Mononuclear cell (primary cell): ENCODE measurements around the gene KRTAP5-11. TPM values are rescaled to one million over a fixed set of nuclear protein-coding genes. Genes with fewer than 3 reads are reported as not detected.
"Not testable (repeated sequence)": the region's sequence is repeated elsewhere in the genome, so short reads cannot be mapped to it uniquely, and the experiment has no call there.

ENCODE experiments used
- H3K27me3 ChIP-seq: 2 replicates; pipeline ENCODE4 v1.6.0; 2011; ENCODE audit warnings: low read length, control low read depth; ENCODE audit not compliant: insufficient read depth
- H3K4me1 ChIP-seq: 2 replicates; pipeline ENCODE4 v1.5.1; 2011; ENCODE audit warnings: mild to moderate bottlenecking, low read length, control low read depth; ENCODE audit not compliant: insufficient read depth
- H3K4me3 ChIP-seq: 2 replicates; pipeline ENCODE4 v1.5.1; 2011; ENCODE audit warnings: mild to moderate bottlenecking, low read length, moderate library complexity
- H3K9me3 ChIP-seq: 2 replicates; pipeline ENCODE4 v1.5.1; 2011; ENCODE audit warnings: low read depth, mild to moderate bottlenecking, control low read depth, low read length
- total RNA-seq: library from RNA; depleted of rRNA; stranded (reverse); fragments of >200 nt; gene quantifications from one replicate; pipeline ENCODE4 v1.2.3, GENCODE V29; 2012

Gene KRTAP5-11
- total RNA-seq, 1 donor: not detected

- not testable (repeated sequence) for H3K9me3 ChIP-seq, H3K27me3 ChIP-seq, H3K4me1 ChIP-seq, H3K4me3 ChIP-seq
Observed at GRCh38 chr11:71571101-71571850, 11.4 kb downstream of the KRTAP5-11 start.

GRCh38 chr11:71568704-71569349 lies 13.8 kb downstream of the KRTAP5-11 start:
- Histone ChIP-seq H3K4me3 (no peak overlapping the region), H3K27me3 (no peaks in the 10 kb centered on the region), H3K4me1 (no peaks in the 10 kb centered on the region), H3K9me3 (no peaks in the 10 kb centered on the region)

GRCh38 chr11:71567633-71568032 lies 15.0 kb downstream of the KRTAP5-11 start:
- H3K9me3 ChIP-seq, H3K27me3 ChIP-seq, H3K4me1 ChIP-seq, H3K4me3 ChIP-seq: not testable (repeated sequence)

- not testable (repeated sequence) for H3K4me3 ChIP-seq, H3K4me1 ChIP-seq, H3K9me3 ChIP-seq
Observed at GRCh38 chr11:71566626-71567599, 15.8 kb downstream of the KRTAP5-11 start.

GRCh38 chr11:71566081-71566620 lies 16.5 kb downstream of the KRTAP5-11 start:
- Histone ChIP-seq H3K9me3 (no peaks in the 10 kb centered on the region), H3K27me3 (no peaks in the 10 kb centered on the region), H3K4me3 (no peak overlapping the region), H3K4me1 (no peaks in the 10 kb centered on the region)

More at GRCh38 chr11:71566626-71567599, 15.8 kb downstream of the KRTAP5-11 start:
- H3K27me3 ChIP-seq: not testable (repeated sequence)

GRCh38 chr11:71565263-71565662 lies 17.4 kb downstream of the KRTAP5-11 start, which contains the start of gene KRTAP5-10:
TSS of gene KRTAP5-10 (plus strand) at chr11:71565563. CDS start at chr11:71565588, 25 bp downstream.
- Histone ChIP-seq H3K9me3 (no peaks in the 10 kb centered on the region), H3K27me3 (no peaks in the 10 kb centered on the region), H3K4me1 (no peaks in the 10 kb centered on the region), H3K4me3 (no peak within 1 kb of the TSS)

GRCh38 chr11:71564430-71564829 lies 18.2 kb downstream of the KRTAP5-11 start:
- Histone ChIP-seq H3K4me1 (no peaks in the 10 kb centered on the region), H3K9me3 (no peaks in the 10 kb centered on the region), H3K4me3 (no peak overlapping the region), H3K27me3 (no peaks in the 10 kb centered on the region)

GRCh38 chr11:71563406-71563805 lies 19.3 kb downstream of the KRTAP5-11 start:
- no peaks in the 10 kb centered on the region for H3K27me3 ChIP-seq
- no peaks in the 10 kb centered on the region for H3K4me1 ChIP-seq
- H3K9me3 ChIP-seq: no peaks in the 10 kb centered on the region
- no peak overlapping the region for H3K4me3 ChIP-seq

GRCh38 chr11:71562120-71562519 lies 20.6 kb downstream of the KRTAP5-11 start:
- Histone ChIP-seq H3K4me1 (no peaks in the 10 kb centered on the region), H3K27me3 (no peaks in the 10 kb centered on the region), H3K4me3 (no peak overlapping the region), H3K9me3 (no peaks in the 10 kb centered on the region)

GRCh38 chr11:71558996-71559395 lies 23.7 kb downstream of the KRTAP5-11 start:
- no peaks in the 10 kb centered on the region for H3K27me3 ChIP-seq
- no peaks in the 10 kb centered on the region for H3K4me1 ChIP-seq
- H3K4me3 ChIP-seq: no peak overlapping the region
- H3K9me3 ChIP-seq: no peaks in the 10 kb centered on the region

GRCh38 chr11:71557257-71557656 lies 25.4 kb downstream of the KRTAP5-11 start:
- Histone ChIP-seq H3K4me1 (no peaks in the 10 kb centered on the region), H3K27me3 (no peaks in the 10 kb centered on the region), H3K4me3 (no peak overlapping the region), H3K9me3 (no peaks in the 10 kb centered on the region)

- Histone ChIP-seq H3K4me1 (no peaks in the 10 kb centered on the region), H3K4me3 (no peak overlapping the region), H3K9me3 (no peaks in the 10 kb centered on the region)
Observed at GRCh38 chr11:71556018-71556417, 26.7 kb downstream of the KRTAP5-11 start.

GRCh38 chr11:71555508-71555907 lies 27.2 kb downstream of the KRTAP5-11 start:
- no peak overlapping the region for H3K4me3 ChIP-seq
- no peaks in the 10 kb centered on the region for H3K4me1 ChIP-seq
- no peaks in the 10 kb centered on the region for H3K27me3 ChIP-seq
- H3K9me3 ChIP-seq: no peaks in the 10 kb centered on the region

More at GRCh38 chr11:71556018-71556417, 26.7 kb downstream of the KRTAP5-11 start:
- H3K27me3 ChIP-seq: no peaks in the 10 kb centered on the region

GRCh38 chr11:71554996-71555395 lies 27.7 kb downstream of the KRTAP5-11 start:
- no peaks in the 10 kb centered on the region for H3K27me3 ChIP-seq
- no peak overlapping the region for H3K4me3 ChIP-seq
- no peaks in the 10 kb centered on the region for H3K4me1 ChIP-seq
- H3K9me3 ChIP-seq: no peaks in the 10 kb centered on the region

GRCh38 chr11:71551711-71552110 lies 31.0 kb downstream of the KRTAP5-11 start:
- H3K27me3 ChIP-seq: no peaks in the 10 kb centered on the region
- H3K9me3 ChIP-seq: no peaks in the 10 kb centered on the region
- H3K4me3 ChIP-seq: no peak overlapping the region
- no peaks in the 10 kb centered on the region for H3K4me1 ChIP-seq
